Measurements from ENCODE around the gene PAPSS2. TPM values are rescaled to one million over a fixed set of nuclear protein-coding genes. Genes with fewer than 3 reads are reported as not detected.

PAPSS2 gene
- total and polyA plus RNA-seq, 2 donors (not counting 1 experiment from before 2014, with no cell fraction given): 102 to 286 TPM

DNA sequence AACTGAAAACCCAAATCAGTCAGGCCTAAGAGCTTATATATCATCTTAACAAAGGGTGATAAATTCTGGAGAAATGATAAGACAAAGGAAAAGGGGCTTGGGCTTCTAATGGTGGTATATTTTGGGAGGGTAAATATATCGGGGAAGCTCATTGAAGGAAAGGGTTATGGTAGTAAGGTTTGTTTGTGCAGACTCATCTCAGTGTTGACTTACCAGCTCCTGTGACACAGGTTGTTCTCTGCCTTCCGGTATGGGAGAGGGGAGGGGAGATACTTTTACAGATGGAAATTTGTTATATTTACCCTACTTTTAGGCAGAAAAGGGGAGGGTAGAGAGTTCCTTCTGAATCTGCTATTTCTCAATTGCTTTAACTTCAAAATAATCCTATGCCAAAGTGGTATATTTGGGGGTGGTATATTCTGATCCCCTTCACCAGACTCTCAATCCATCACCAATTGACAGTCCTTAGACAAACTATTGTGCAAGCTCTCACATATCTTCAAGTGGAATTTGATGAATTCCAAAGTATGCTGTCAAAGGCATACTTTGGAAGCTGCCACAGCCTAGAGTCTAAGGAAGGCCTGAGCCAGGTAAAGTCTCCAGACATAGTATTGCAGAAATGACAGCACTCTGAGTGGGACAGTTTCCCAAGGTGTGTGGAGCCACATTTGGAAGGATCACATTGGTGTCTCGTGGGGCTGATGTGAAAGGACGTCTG, 13.3 kb upstream of the PAPSS2 start:
- no peak for DNase-seq (ENCODE audit: low read depth in 2 of 2)
- no peaks in the 10 kb centered on the region for H3K36me3 ChIP-seq (ENCODE audit: control insufficient read depth, insufficient read depth, low read length)
- H3K9me3 ChIP-seq (ENCODE audit: control insufficient read depth, insufficient read depth, low read depth, low read length): no peaks in the 10 kb centered on the region
- H2AFZ ChIP-seq (ENCODE audit: low read length): no peak overlapping the region
- TF ChIP-seq, protein P1, sequence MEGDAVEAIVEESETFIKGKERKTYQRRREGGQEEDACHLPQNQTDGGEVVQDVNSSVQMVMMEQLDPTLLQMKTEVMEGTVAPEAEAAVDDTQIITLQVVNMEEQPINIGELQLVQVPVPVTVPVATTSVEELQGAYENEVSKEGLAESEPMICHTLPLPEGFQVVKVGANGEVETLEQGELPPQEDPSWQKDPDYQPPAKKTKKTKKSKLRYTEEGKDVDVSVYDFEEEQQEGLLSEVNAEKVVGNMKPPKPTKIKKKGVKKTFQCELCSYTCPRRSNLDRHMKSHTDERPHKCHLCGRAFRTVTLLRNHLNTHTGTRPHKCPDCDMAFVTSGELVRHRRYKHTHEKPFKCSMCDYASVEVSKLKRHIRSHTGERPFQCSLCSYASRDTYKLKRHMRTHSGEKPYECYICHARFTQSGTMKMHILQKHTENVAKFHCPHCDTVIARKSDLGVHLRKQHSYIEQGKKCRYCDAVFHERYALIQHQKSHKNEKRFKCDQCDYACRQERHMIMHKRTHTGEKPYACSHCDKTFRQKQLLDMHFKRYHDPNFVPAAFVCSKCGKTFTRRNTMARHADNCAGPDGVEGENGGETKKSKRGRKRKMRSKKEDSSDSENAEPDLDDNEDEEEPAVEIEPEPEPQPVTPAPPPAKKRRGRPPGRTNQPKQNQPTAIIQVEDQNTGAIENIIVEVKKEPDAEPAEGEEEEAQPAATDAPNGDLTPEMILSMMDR (conservative IDR thresholded peaks at IDR 0.05 in 1 of 2, IDR thresholded peaks at IDR 0.05 in 1 of 2; ENCODE audit: low read depth in 1 of 2, low read length in 2 of 2): no peak
- no peak for TF ChIP-seq EZH2 (IDR thresholded peaks at IDR 0.05; ENCODE audit: low read length, missing control alignments)
- no peaks in the 10 kb centered on the region for H3K4me1 ChIP-seq (ENCODE audit: control insufficient read depth, extremely low read depth, insufficient read depth, low read length)
- H3K4me3 ChIP-seq (replicated peaks in 1 of 4; ENCODE audit: control extremely low read depth in 1 of 4, insufficient read depth in 1 of 4, low read depth in 3 of 4, low read length in 4 of 4): no peak overlapping the region
- H4K20me1 ChIP-seq (ENCODE audit: control insufficient read depth, extremely low read depth, insufficient read depth, low read length): no peaks in the 10 kb centered on the region
- H3K79me2 ChIP-seq (ENCODE audit: control insufficient read depth, insufficient read depth, low read length): no peaks in the 10 kb centered on the region
- no peak overlapping the region for H3K9ac ChIP-seq (ENCODE audit: insufficient read depth, low read length)
- H3K27me3 ChIP-seq (ENCODE audit: control insufficient read depth, insufficient read depth, low read length): no peaks in the 10 kb centered on the region
- H3K27ac ChIP-seq (ENCODE audit: insufficient read depth, low read length): no peak overlapping the region
- H3K4me2 ChIP-seq (ENCODE audit: extremely low read depth, insufficient read depth, low read length): no peak overlapping the region

DNA sequence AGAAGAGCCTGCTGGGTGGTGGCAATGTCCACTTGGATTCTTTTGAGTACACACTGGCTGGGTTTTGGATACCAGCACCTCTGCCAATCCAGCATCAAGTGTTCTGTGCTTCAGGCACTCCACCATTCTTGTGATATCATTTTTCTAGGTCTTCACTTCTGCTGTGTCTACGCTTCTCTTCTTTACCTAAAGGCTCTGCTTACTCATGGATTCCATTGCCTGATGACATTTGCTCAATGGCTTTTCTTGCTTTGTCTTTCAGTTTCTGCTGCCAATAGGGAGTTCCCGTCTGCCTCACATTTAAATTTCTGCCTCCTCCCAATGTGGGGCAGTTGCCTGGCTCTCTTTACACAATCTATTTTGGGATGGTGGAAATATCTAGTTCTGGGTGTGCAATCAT, 12.7 kb upstream of the PAPSS2 start:
- no peak overlapping the region for H3K4me2 ChIP-seq (ENCODE audit: extremely low read depth, insufficient read depth, low read length)
- H3K9me3 ChIP-seq (ENCODE audit: control insufficient read depth, insufficient read depth, low read depth, low read length): no peaks in the 10 kb centered on the region
- no peaks in the 10 kb centered on the region for H3K36me3 ChIP-seq (ENCODE audit: control insufficient read depth, insufficient read depth, low read length)
- no peak overlapping the region for H3K9ac ChIP-seq (ENCODE audit: insufficient read depth, low read length)
- no peaks in the 10 kb centered on the region for H3K4me1 ChIP-seq (ENCODE audit: control insufficient read depth, extremely low read depth, insufficient read depth, low read length)
- no peaks in the 10 kb centered on the region for H3K27me3 ChIP-seq (ENCODE audit: control insufficient read depth, insufficient read depth, low read length)
- TF ChIP-seq, protein P1 (conservative IDR thresholded peaks at IDR 0.05 in 1 of 2, IDR thresholded peaks at IDR 0.05 in 1 of 2; ENCODE audit: low read depth in 1 of 2, low read length in 2 of 2): no peak
- TF ChIP-seq EZH2 (IDR thresholded peaks at IDR 0.05; ENCODE audit: low read length, missing control alignments): no peak
- DNase-seq (ENCODE audit: low read depth in 2 of 2): no peak
- H3K79me2 ChIP-seq (ENCODE audit: control insufficient read depth, insufficient read depth, low read length): no peaks in the 10 kb centered on the region
- no peaks in the 10 kb centered on the region for H4K20me1 ChIP-seq (ENCODE audit: control insufficient read depth, extremely low read depth, insufficient read depth, low read length)
- H3K4me3 ChIP-seq (replicated peaks in 1 of 4; ENCODE audit: control extremely low read depth in 1 of 4, insufficient read depth in 1 of 4, low read depth in 3 of 4, low read length in 4 of 4): no peak overlapping the region
- H2AFZ ChIP-seq (ENCODE audit: low read length): no peak overlapping the region
- no peak overlapping the region for H3K27ac ChIP-seq (ENCODE audit: insufficient read depth, low read length)

DNA sequence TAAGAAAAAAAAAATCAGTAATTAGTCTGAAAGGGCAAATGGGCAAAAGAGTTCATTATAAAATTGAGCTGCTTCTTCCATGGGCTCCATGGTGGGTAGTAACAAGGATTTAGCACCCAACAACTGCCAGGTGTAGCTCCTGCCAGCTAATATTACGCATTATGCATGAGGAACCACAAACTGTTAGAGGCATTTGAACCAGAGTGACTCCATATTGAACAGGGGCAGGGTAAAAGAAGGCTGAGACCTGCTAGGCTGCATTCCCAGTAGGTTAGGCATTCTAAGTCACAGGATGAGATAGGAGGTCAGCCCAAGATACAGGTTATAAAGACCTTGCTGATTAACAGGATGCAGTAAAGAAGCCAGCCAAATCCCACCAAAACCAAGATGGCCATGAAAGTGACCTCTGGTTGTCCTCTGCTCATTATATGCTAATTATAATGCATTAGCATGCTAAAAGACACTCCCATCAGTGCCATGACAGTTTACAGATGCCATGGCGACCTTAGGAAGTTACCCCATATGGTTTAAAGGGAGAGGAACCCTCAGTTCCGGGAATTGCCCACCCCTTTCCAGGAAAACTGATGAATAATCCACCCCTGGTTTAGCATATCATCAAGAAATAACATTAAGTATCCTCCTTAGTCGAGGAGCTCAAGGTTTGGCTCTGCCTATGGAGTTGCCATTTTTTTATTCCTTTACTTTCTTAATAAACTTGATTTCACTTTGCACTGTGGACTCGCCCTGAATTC, 8.7 kb upstream of the PAPSS2 start:
- TF ChIP-seq, protein P1 (conservative IDR thresholded peaks at IDR 0.05 in 1 of 2, IDR thresholded peaks at IDR 0.05 in 1 of 2; ENCODE audit: low read depth in 1 of 2, low read length in 2 of 2): no peak
- TF ChIP-seq EZH2 (IDR thresholded peaks at IDR 0.05; ENCODE audit: low read length, missing control alignments): no peak
- H3K9ac ChIP-seq (ENCODE audit: insufficient read depth, low read length): no peak overlapping the region
- H3K36me3 ChIP-seq (ENCODE audit: control insufficient read depth, insufficient read depth, low read length): no peaks in the 10 kb centered on the region
- H3K27ac ChIP-seq (ENCODE audit: insufficient read depth, low read length): no peak overlapping the region
- H3K27me3 ChIP-seq (ENCODE audit: control insufficient read depth, insufficient read depth, low read length): no peaks in the 10 kb centered on the region
- no peaks in the 10 kb centered on the region for H4K20me1 ChIP-seq (ENCODE audit: control insufficient read depth, extremely low read depth, insufficient read depth, low read length)
- no peak overlapping the region for H3K4me3 ChIP-seq (replicated peaks in 1 of 4; ENCODE audit: control extremely low read depth in 1 of 4, insufficient read depth in 1 of 4, low read depth in 3 of 4, low read length in 4 of 4)
- H3K4me2 ChIP-seq (ENCODE audit: extremely low read depth, insufficient read depth, low read length): no peak overlapping the region
- H3K9me3 ChIP-seq (ENCODE audit: control insufficient read depth, insufficient read depth, low read depth, low read length): no peaks in the 10 kb centered on the region
- H2AFZ ChIP-seq (ENCODE audit: low read length): no peak overlapping the region
- DNase-seq (ENCODE audit: low read depth in 2 of 2): no peak
- H3K79me2 ChIP-seq (ENCODE audit: control insufficient read depth, insufficient read depth, low read length): no peaks in the 10 kb centered on the region
- H3K4me1 ChIP-seq (ENCODE audit: control insufficient read depth, extremely low read depth, insufficient read depth, low read length): no peaks in the 10 kb centered on the region
